DOHH2 (cell line): ENCODE data around the gene GRID2.

Experiments
- H3F3A ChIP-seq: fragments of 200-600 bp; sonication (generic), shearing (Covaris generic); 2 replicates; pipeline ENCODE4 v1.6.0; 2016; ENCODE audit warnings: antibody characterized with exemption, mild to moderate bottlenecking; ENCODE audit not compliant: control insufficient read depth, insufficient read depth
- H3K27ac ChIP-seq: fragments of 200-600 bp; sonication (generic); 2 replicates; pipeline ENCODE4 v1.5.1; 2014; ENCODE audit warnings: low read depth, mild to moderate bottlenecking, low read length, moderate library complexity
- H3K27me3 ChIP-seq: fragments of 200-600 bp; sonication (generic); 2 replicates; pipeline ENCODE4 v1.6.1; 2014; ENCODE audit warnings: mild to moderate bottlenecking, low read length, mixed read lengths; ENCODE audit not compliant: control insufficient read depth
- H3K36me3 ChIP-seq: fragments of 200-600 bp; sonication (generic); 2 replicates; pipeline ENCODE4 v1.6.1; 2014; ENCODE audit warnings: mild to moderate bottlenecking, low read length, moderate library complexity, mixed read lengths; ENCODE audit not compliant: control insufficient read depth
- H3K4me1 ChIP-seq: fragments of 200-600 bp; sonication (generic); 2 replicates; pipeline ENCODE4 v1.6.1; 2014; ENCODE audit warnings: mild to moderate bottlenecking, low read length, mixed read lengths; ENCODE audit not compliant: control insufficient read depth
- H3K4me2 ChIP-seq: fragments of 200-600 bp; sonication (generic); 2 replicates; pipeline ENCODE4 v1.6.0; 2014; ENCODE audit warnings: mild to moderate bottlenecking, low read length, moderate library complexity
- H3K4me3 ChIP-seq: fragments of 200-600 bp; sonication (generic); 2 replicates; pipeline ENCODE4 v1.5.1; 2014; ENCODE audit warnings: mild to moderate bottlenecking, low read length, mixed read lengths
- H3K79me2 ChIP-seq: fragments of 200-600 bp; sonication (generic); 2 replicates; pipeline ENCODE4 v1.6.1; 2014; ENCODE audit warnings: mild to moderate bottlenecking, low read length, mixed read lengths; ENCODE audit not compliant: control insufficient read depth
- H3K9me2 ChIP-seq: fragments of 200-600 bp; sonication (generic); replicated peaks from 2 replicates; pipeline ENCODE4 v1.6.1; 2014; ENCODE audit warnings: mild to moderate bottlenecking, low read length, mixed read lengths; ENCODE audit not compliant: control insufficient read depth
- H3K9me3 ChIP-seq: fragments of 200-600 bp; sonication (generic); 2 replicates; pipeline ENCODE4 v1.6.1; 2014; ENCODE audit warnings: antibody characterized with exemption, low read length, mixed read lengths; ENCODE audit not compliant: control insufficient read depth, insufficient read depth
- H4K20me1 ChIP-seq: fragments of 200-600 bp; sonication (generic); 2 replicates; pipeline ENCODE4 v1.6.0; 2014; ENCODE audit warnings: low read depth, mild to moderate bottlenecking, antibody characterized with exemption, low read length, moderate library complexity; ENCODE audit not compliant: control insufficient read depth, insufficient read depth
- CTCF ChIP-seq: fragments of 200-600 bp; sonication (generic); IDR thresholded peaks from one replicate; pipeline ENCODE4 v1.5.1; 2014; ENCODE audit warnings: antibody characterized with exemption, mild to moderate bottlenecking, low read depth, low read length; ENCODE audit not compliant: poor library complexity, severe bottlenecking
- EZH2phosphoT487 ChIP-seq: fragments of 200-600 bp; sonication (generic); IDR thresholded peaks from 2 replicates; pipeline ENCODE4 v1.6.1; 2017; ENCODE audit warnings: borderline replicate concordance, mild to moderate bottlenecking, antibody characterized with exemption, low read length, moderate library complexity, mixed read lengths

GRID2 gene

GRCh38 chr4:92357966-92358365, 54.2 kb downstream of the GRID2 start:
- Histone ChIP-seq H3K27ac (no peak overlapping the region), H3K9me3 (no peaks in the 10 kb centered on the region), H4K20me1 (no peaks in the 10 kb centered on the region), H3K4me2 (no peak overlapping the region), H3F3A (no peaks in the 10 kb centered on the region), H3K4me1 (no peaks in the 10 kb centered on the region), H3K27me3 (no peaks in the 10 kb centered on the region), H3K9me2 (no peaks in the 10 kb centered on the region), H3K4me3 (no peak overlapping the region), H3K79me2 (no peaks in the 10 kb centered on the region), H3K36me3 (no peaks in the 10 kb centered on the region)
- TF ChIP-seq CTCF (no peak), EZH2phosphoT487 (no peak)

DNA sequence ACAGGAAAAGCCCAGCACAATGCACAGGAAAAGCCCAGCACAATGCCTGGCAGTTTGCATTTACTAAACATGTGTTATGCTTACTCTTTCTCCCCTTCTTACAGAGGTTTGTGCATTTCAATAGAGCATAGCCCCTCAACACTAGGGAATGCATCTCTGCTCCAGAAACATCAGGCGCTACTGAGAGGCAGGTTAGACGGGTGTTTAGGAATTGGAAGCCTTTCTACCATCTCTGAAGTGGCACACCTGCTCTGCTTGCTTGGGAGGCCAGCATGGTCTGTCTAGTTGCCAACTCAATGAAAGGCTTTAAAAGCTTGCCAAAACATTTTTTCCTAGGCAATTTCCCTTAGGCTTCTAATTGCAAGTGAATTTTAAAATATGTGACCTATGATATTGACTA, 55.7 kb downstream of the GRID2 start:
- H3K27ac ChIP-seq = no peak overlapping the region
- no peaks in the 10 kb centered on the region for H3K79me2 ChIP-seq
- no peaks in the 10 kb centered on the region for H3K9me2 ChIP-seq
- H4K20me1 ChIP-seq = no peaks in the 10 kb centered on the region
- no peaks in the 10 kb centered on the region for H3K27me3 ChIP-seq
- TF ChIP-seq CTCF (no peak), EZH2phosphoT487 (no peak)
- H3K36me3 ChIP-seq = no peaks in the 10 kb centered on the region
- no peaks in the 10 kb centered on the region for H3K9me3 ChIP-seq
- H3K4me3 ChIP-seq = no peak overlapping the region
- no peaks in the 10 kb centered on the region for H3F3A ChIP-seq
- no peaks in the 10 kb centered on the region for H3K4me1 ChIP-seq
- H3K4me2 ChIP-seq = no peak overlapping the region

- Histone ChIP-seq H3K27me3 (no peaks in the 10 kb centered on the region), H3K79me2 (no peaks in the 10 kb centered on the region), H3K36me3 (no peaks in the 10 kb centered on the region), H3K9me3 (no peaks in the 10 kb centered on the region), H3K4me2 (no peak overlapping the region), H3F3A (no peaks in the 10 kb centered on the region), H3K4me3 (no peak overlapping the region), H3K9me2 (no peaks in the 10 kb centered on the region), H3K27ac (no peak overlapping the region), H4K20me1 (no peaks in the 10 kb centered on the region), H3K4me1 (no peaks in the 10 kb centered on the region)
- TF ChIP-seq EZH2phosphoT487 = no peak
- TF ChIP-seq CTCF = no peak
Observed at GRCh38 chr4:92362028-92362427, 58.3 kb downstream of the GRID2 start.

GRCh38 chr4:92368653-92369052, 64.9 kb downstream of the GRID2 start:
- H3K9me3 ChIP-seq = no peaks in the 10 kb centered on the region
- H3K27me3 ChIP-seq = no peaks in the 10 kb centered on the region
- TF ChIP-seq CTCF (no peak), EZH2phosphoT487 (no peak)
- no peak overlapping the region for H3K27ac ChIP-seq
- no peaks in the 10 kb centered on the region for H3F3A ChIP-seq
- no peak overlapping the region for H3K4me3 ChIP-seq
- H3K9me2 ChIP-seq = no peaks in the 10 kb centered on the region
- no peaks in the 10 kb centered on the region for H3K79me2 ChIP-seq
- no peaks in the 10 kb centered on the region for H3K4me1 ChIP-seq
- no peaks in the 10 kb centered on the region for H3K36me3 ChIP-seq
- no peak overlapping the region for H3K4me2 ChIP-seq
- H4K20me1 ChIP-seq = no peaks in the 10 kb centered on the region
